HepG2 (cell line): ENCODE measurements around the gene PDZD4. TPM values are rescaled to one million over a fixed set of nuclear protein-coding genes. Genes with fewer than 3 reads are reported as not detected.

ENCODE experiments used
- GLMP ChIP-seq: sonication (generic); formaldehyde crosslinking; IDR thresholded peaks from 2 replicates; pipeline ENCODE4 v1.9.0; 2021; ENCODE audit warnings: missing genetic modification reagents, mild to moderate bottlenecking, borderline replicate concordance
- HCFC1 ChIP-seq: fragments of 150-350 bp; IDR thresholded peaks from 2 replicates; pipeline ENCODE4 v1.6.1; 2014; ENCODE audit warnings: low read depth, low read length
- HNRNPH1 ChIP-seq: fragments of 200-400 bp; formaldehyde crosslinking; optimal IDR thresholded peaks from 2 replicates; pipeline ENCODE3; 2017; ENCODE audit warnings: mild to moderate bottlenecking, low read depth, low read length
- KIAA2018 ChIP-seq: sonication (generic); formaldehyde crosslinking; IDR thresholded peaks from 2 replicates; pipeline ENCODE4 v1.5.0; 2020; ENCODE audit warnings: mild to moderate bottlenecking, missing genetic modification reagents, borderline replicate concordance
- NFE2L1 ChIP-seq: sonication (generic); formaldehyde crosslinking; IDR thresholded peaks from 2 replicates; pipeline ENCODE4 v1.4.0; 2020; ENCODE audit warnings: missing genetic modification reagents, mild to moderate bottlenecking, borderline replicate concordance
- NFYC ChIP-seq: IDR thresholded peaks from 2 replicates; pipeline ENCODE4 v1.6.1; 2016; ENCODE audit warnings: missing genetic modification reagents, missing compliant biosample characterization
- PAWR ChIP-seq: sonication (generic); formaldehyde crosslinking; IDR thresholded peaks from 2 replicates; pipeline ENCODE4 v1.4.0; 2020; ENCODE audit warnings: missing genetic modification reagents, mild to moderate bottlenecking, borderline replicate concordance
- ZFP91 ChIP-seq: sonication (generic); formaldehyde crosslinking; IDR thresholded peaks from 2 replicates; pipeline ENCODE4 v1.9.0; 2022; ENCODE audit warnings: missing genetic modification reagents, mild to moderate bottlenecking, borderline replicate concordance
- ZHX2 ChIP-seq, 2 experiments: sonication (generic) in 1 of 2; formaldehyde crosslinking in 1 of 2; IDR thresholded peaks; 2 replicates each; pipeline versions ENCODE4 v1.6.1 to v1.9.0; 2014 to 2022; ENCODE audit warnings: antibody characterized with exemption in 1 of 2, borderline replicate concordance in 1 of 2, inconsistent platforms in 1 of 2, low read depth in 1 of 2, missing genetic modification reagents in 1 of 2
- ZNF44 ChIP-seq: sonication (generic); formaldehyde crosslinking; IDR thresholded peaks from 2 replicates; pipeline ENCODE4 v1.5.1; 2020; ENCODE audit warnings: mild to moderate bottlenecking, missing genetic modification reagents
- polyA plus RNA-seq, 8 experiments: library from polyadenylated mRNA; depleted of rRNA in 3 of 8; stranded (reverse) in 7 of 8; unstranded in 1 of 8; fragments of >200 nt; fragmentation: Illumina TruSeq in 4 of 8; extraction: Trizol in 4 of 8; gene quantifications; 2 replicates each; pipeline versions ENCODE4 v1.2.1 to v1.2.3, GENCODE V29; 2011 to 2016; ENCODE audit warnings: low read depth in 4 of 8, missing spikeins in 1 of 8, mixed read lengths in 1 of 8; ENCODE audit not compliant: insufficient read depth in 1 of 8
- total RNA-seq, 5 experiments: library from RNA; depleted of rRNA; stranded (reverse); fragments of >200 nt; fragmentation: Illumina TruSeq; extraction: Trizol; gene quantifications; 2 replicates each; pipeline ENCODE4 v1.2.3, GENCODE V29; 2016; ENCODE audit warnings: low read depth in 1 of 5

Gene PDZD4
- total and polyA plus RNA-seq, 2 of the 13 experiments (the other 11 are each of a cell fraction or from before 2014, with no cell fraction given), result not detected

GRCh38 chrX:153875391-153876111, 45.2 kb upstream of the PDZD4 start (continued):
- TF ChIP-seq HCFC1 (no peak), PAWR (CRISPR knock-in tag) (peak; percentile 100), HNRNPH1 (no peak), ZHX2 (IDR thresholded peaks at IDR 0.05; ENCODE audit: low read depth) (no peak), ZHX2 (CRISPR knock-in tag; IDR thresholded peaks at IDR 0.05; ENCODE audit: borderline replicate concordance) (peak; percentile 100), ZNF44 (CRISPR knock-in tag) (peak; percentile 98), NFE2L1 (CRISPR knock-in tag) (peak; percentile 95; the same call in 1 of the 2 replicates), NFYC (CRISPR knock-in tag) (peak; percentile 62), GLMP (CRISPR knock-in tag) (peak; percentile 98), ZFP91 (CRISPR knock-in tag) (peak; percentile 84), KIAA2018 (CRISPR knock-in tag) (peak; percentile 91; the same call in 1 of the 2 replicates)
